Heart left ventricle (tissue), 16 donors: Measurements from ENCODE around the gene NDUFC1. TPM values are rescaled to one million over a fixed set of nuclear protein-coding genes. Genes with fewer than 3 reads are reported as not detected.

Experiments
- ATAC-seq, 4 donors: fragments of 200-7000 bp; cut with Tn5 transposase; one replicate each; pipeline ENCODE4 v1.9.1; 2020 to 2022; ENCODE audit warnings: moderate library complexity in 4 of 4, mild to moderate bottlenecking in 3 of 4, moderate number of reproducible peaks in 1 of 4
- DNase-seq, 5 donors: peaks; one replicate each; pipeline ENCODE4 v3.0.0-alpha.2; 2020
- H3K27ac ChIP-seq, 12 donors: fragments of 200-600 bp; sonication (generic) in 4 of 12; one replicate each; pipeline versions ENCODE4 v1.5.0 to v1.8.0; 2016 to 2022; ENCODE audit warnings: mild to moderate bottlenecking in 2 of 12
- H3K27me3 ChIP-seq, 9 donors: fragments of 200-600 bp; sonication (generic) in 2 of 9; one replicate each; pipeline versions ENCODE4 v1.5.1 to v1.8.0; 2016 to 2022; ENCODE audit warnings: mild to moderate bottlenecking in 3 of 9
- H3K36me3 ChIP-seq, 9 donors: fragments of 200-600 bp; sonication (generic) in 2 of 9; one replicate each; pipeline versions ENCODE4 v1.5.0 to v1.8.0; 2018 to 2022; ENCODE audit warnings: mild to moderate bottlenecking in 2 of 9
- H3K4me1 ChIP-seq, 12 donors: fragments of 200-600 bp; sonication (generic) in 4 of 12; one replicate each; pipeline versions ENCODE4 v1.5.0 to v1.8.0; 2016 to 2022; ENCODE audit warnings: mild to moderate bottlenecking in 3 of 12
- H3K4me3 ChIP-seq, 12 donors: fragments of 200-600 bp; sonication (generic) in 4 of 12; one replicate each; pipeline versions ENCODE4 v1.5.0 to v1.8.0; 2017 to 2022; ENCODE audit warnings: mild to moderate bottlenecking in 9 of 12, moderate library complexity in 4 of 12
- H3K9me3 ChIP-seq, 12 donors: fragments of 200-600 bp; sonication (generic) in 4 of 12; one replicate each; pipeline versions ENCODE4 v1.5.0 to v1.8.0; 2016 to 2022; ENCODE audit warnings: mild to moderate bottlenecking in 1 of 12
- CTCF ChIP-seq, 12 donors: fragments of 200-600 bp; sonication (generic) in 4 of 12; IDR thresholded peaks; one replicate each; pipeline versions ENCODE4 v1.5.0 to v1.8.0; 2018 to 2022; ENCODE audit warnings: antibody characterized with exemption in 12 of 12, mild to moderate bottlenecking in 5 of 12
- POLR2A ChIP-seq, 2 donors: fragments of 450-650 bp; IDR thresholded peaks; one replicate each; pipeline ENCODE4 v1.6.1; 2017; ENCODE audit warnings: antibody characterized with exemption in 2 of 2, mild to moderate bottlenecking in 2 of 2, moderate library complexity in 2 of 2
- WGBS, 4 donors: extraction: QIAGEN DNeasy Blood & Tissue Kit in 2 of 4; methylation state at CpG; one replicate each; pipeline versions ENCODE4 v1.1.5 to v1.1.7; 2013 to 2018; 5-methylcytosine and 5-hydroxymethylcytosine counted together
- intact Hi-C, 10 donors: fragments of 100-400 bp; cut with DNase I; formaldehyde crosslinking; loops; one replicate each; pipeline versions ENCODE4 v1.11.1 to v1.14.2; 2022
- long read RNA-seq, 3 donors: library from polyadenylated mRNA; unstranded; transcript quantifications; one replicate each; pipeline ENCODE4 v2.0.0, GENCODE V29; 2020 to 2021
- polyA plus RNA-seq, 2 donors: library from polyadenylated mRNA; stranded (reverse); fragments of 200-250 nt; gene quantifications; one replicate each; pipeline ENCODE4 v1.2.3, GENCODE V29; 2013
- total RNA-seq, 9 donors: library from RNA; depleted of rRNA in 2 of 9; stranded (reverse); fragments of >200 nt in 2 of 9; fragmentation: NEBNext Ultra II Directional in 3 of 9; extraction: Animal tissue kit (Norgen Biotek cat#: 25700) in 3 of 9; gene quantifications; one replicate each; pipeline versions ENCODE4 v1.1.0 to v1.2.4, GENCODE V29; 2016 to 2023
- donor health status: ischemic (EF 13 %, LVEDD 7.1; RV severe dilation, severe dysfunction).
- donor health status: healthy with polysubstance abuse.
- donor health status: DM: no; HTN: yes; CAD: no.
- donor health status: DM: no; HTN: no; CAD: no.
- donor health status: ischemic (EF 25% LVEDD 6.9; RV normal size, moderate dysfunction).
- donor health status: ischemic (EF 25% LVEDD 5.7; RV mildly dilated, moderate dysfunction).
- donor health status: healthy.
- donor health status: DM: yes; HTN: yes; CAD: no.
- donor health status: ischemic (EF 35%, LVEDD 5.7; RV mildly dilated, moderate dysfunction).
- donor health status: nonischemic (EF 11% LVEDD 7.7; RV severe dilation, severe dysfunction).
- donor health status: DM: yes; HTN: yes; CAD: no.
- donor health status: PGD.
- donor health status: ischemic (EF 29% LVEDD 5.4; RV normal size, mild dysfunction).
- donor health status: nonischemic (EF 23%, LVEDD 6.1; RV moderate dilation, normal function).

NDUFC1 gene
- total RNA-seq (100 to 1,000 TPM in 8 of 9 donors, 10 to 100 TPM in 1; 85.0 to 221 (median 178) TPM), polyA plus RNA-seq (100 to 1,000 TPM; 168 to 376 TPM)
- long read RNA-seq, donor 1, transcript NDUFC1-206 (5 exons, 809 nt) = minor isoform, 5 of 246 reads
- long read RNA-seq, donor 1, transcript NDUFC1-209 (5 exons, 1,198 nt) = major isoform, 49 of 246 reads
- long read RNA-seq, donor 1, partial matches to known transcripts = 166 of 246 reads
- long read RNA-seq, donor 1, other reads (novel, unspliced or antisense) = 20 of 246 reads
- long read RNA-seq, donor 2, transcript NDUFC1-209 (5 exons, 1,198 nt) = major isoform, 72 of 190 reads
- long read RNA-seq, donor 2, transcript NDUFC1-206 (5 exons, 809 nt) = minor isoform, 6 of 190 reads
- long read RNA-seq, donor 2, transcript NDUFC1-211 (6 exons, 1,257 nt) = minor isoform, 8 of 190 reads
- long read RNA-seq, donor 2, partial matches to known transcripts = 83 of 190 reads
- long read RNA-seq, donor 2, other reads (novel, unspliced or antisense) = 21 of 190 reads
- long read RNA-seq, donor 3, transcript NDUFC1-209 (5 exons, 1,198 nt) = major isoform, 17 of 132 reads
- long read RNA-seq, donor 3, partial matches to known transcripts = 112 of 132 reads
- long read RNA-seq, donor 3, other reads (novel, unspliced or antisense) = 3 of 132 reads

DNA sequence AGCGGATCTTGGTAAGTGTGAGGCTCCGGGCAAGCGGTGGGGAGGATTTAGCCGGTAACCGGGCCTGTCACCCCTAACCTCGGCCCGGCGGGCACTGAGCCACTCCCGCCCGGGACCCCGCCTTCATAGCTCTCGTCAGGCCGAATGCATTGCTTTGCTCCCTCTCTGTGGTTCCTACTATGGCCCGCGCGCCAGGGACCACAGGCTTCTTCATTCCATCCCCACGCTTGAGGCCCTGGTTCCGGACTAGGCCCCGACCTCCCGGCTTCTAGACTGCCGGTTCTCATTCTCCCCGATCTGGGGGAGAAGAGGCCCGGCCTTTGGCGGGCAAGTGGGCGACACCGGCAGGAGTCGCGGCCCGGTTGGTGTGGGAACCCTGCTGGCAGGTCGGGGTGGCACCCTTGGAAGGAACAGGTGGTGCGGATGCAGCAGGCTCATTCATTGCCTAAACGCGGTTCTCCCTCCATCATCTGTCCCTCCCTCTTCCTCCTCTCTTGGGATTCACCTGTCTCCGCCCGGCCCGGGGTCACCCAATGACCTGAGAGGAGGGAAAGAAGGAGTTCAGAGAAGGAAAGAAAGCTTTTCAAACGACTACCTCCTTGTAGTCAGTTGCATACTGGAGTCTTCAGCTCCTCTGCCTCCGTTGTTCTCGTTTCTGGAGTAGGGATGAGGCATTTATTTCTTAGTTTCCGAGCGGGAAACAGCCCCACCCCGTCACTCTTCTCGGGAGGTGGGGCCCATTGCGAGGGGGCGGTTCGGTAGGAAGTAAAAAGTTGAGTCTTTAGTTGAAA, at the start of gene NDUFC1:
TSS of gene NDUFC1 (minus strand) at position 657 of the 791 bp plus-strand sequence. CDS start 6,679 bp downstream, outside the sequence.
- intact Hi-C loops = loop anchor here in 5 of 10 donors (2.0 to 5.0 kb wide), 4 partner anchors 125 to 220 kb away; partner anchors contain the start of gene ELF2 (in 3 of the 5)
- ATAC-seq (peak; percentile 17 to 49 (median 36)), DNase-seq (peak; percentile 46 to 66 (median 51))
- H3K4me3 ChIP-seq = peak within 1 kb of the TSS; percentile 77 to 97 (median 93)
- peaks cover 0 to 51% (median 20%) of the 10 kb centered on the region in 12 donors for H3K4me1 ChIP-seq
- WGBS, 4 donors = 0 to 1% (median 0%) methylated on average over 15 to 46 of the region's 46 CpGs
- H3K27me3 ChIP-seq = no peaks in the 10 kb centered on the region
- peaks cover 0 to 14% (median 6%) of the 10 kb centered on the region in 9 donors for H3K36me3 ChIP-seq
- TF ChIP-seq CTCF (IDR thresholded peaks at IDR 0.05) (peak in 3 of 12 donors; percentile 1 to 8 (median 5)), POLR2A (IDR thresholded peaks at IDR 0.05) (no peak)
- H3K27ac ChIP-seq = peak within 1 kb of the TSS; percentile 81 to 97 (median 90)
- H3K9me3 ChIP-seq = peaks cover 0 to 5% (median 0%) of the 10 kb centered on the region in 12 donors

- Histone ChIP-seq H3K9me3 (no peaks in the 10 kb centered on the region), H3K36me3 (peaks cover 0 to 55% (median 30%) of the 10 kb centered on the region in 9 donors)
- TF ChIP-seq CTCF (IDR thresholded peaks at IDR 0.05) = no peak
- TF ChIP-seq POLR2A (IDR thresholded peaks at IDR 0.05) = no peak
These were observed 35.3 kb upstream of the NDUFC1 start for GRCh38 chr4:139337612-139338011.

GRCh38 chr4:139333046-139333445, 30.8 kb upstream of the NDUFC1 start:
- TF ChIP-seq POLR2A (IDR thresholded peaks at IDR 0.05) (no peak), CTCF (IDR thresholded peaks at IDR 0.05) (no peak)
- intact Hi-C loops = no loop called here
- WGBS, 4 donors = 95 to 98% (median 95%) methylated on average over 2 of the region's 2 CpGs

More at GRCh38 chr4:139337612-139338011, 35.3 kb upstream of the NDUFC1 start:
- intact Hi-C loops = no loop called here
- Histone ChIP-seq H3K4me3 (no peak overlapping the region), H3K27ac (no peak overlapping the region), H3K27me3 (no peaks in the 10 kb centered on the region), H3K4me1 (peaks cover 0 to 5% (median 0%) of the 10 kb centered on the region in 12 donors)
- ATAC-seq (no peak), DNase-seq (no peak)

More at GRCh38 chr4:139333046-139333445, 30.8 kb upstream of the NDUFC1 start:
- no peaks in the 10 kb centered on the region for H3K9me3 ChIP-seq
- no peak overlapping the region for H3K4me3 ChIP-seq
- H3K27ac ChIP-seq = no peak overlapping the region
- ATAC-seq (no peak), DNase-seq (no peak)
- H3K36me3 ChIP-seq = peaks cover 0 to 37% (median 4%) of the 10 kb centered on the region in 9 donors
- peaks cover 0 to 10% (median 0%) of the 10 kb centered on the region in 12 donors for H3K4me1 ChIP-seq
- no peaks in the 10 kb centered on the region for H3K27me3 ChIP-seq
